Panc1 (cell line): ENCODE results near the gene LDB3. TPM values are rescaled to one million over a fixed set of nuclear protein-coding genes. Genes with fewer than 3 reads are reported as not detected.

ENCODE experiments used
- ATAC-seq: fragments of 200-7000 bp; cut with Tn5 transposase; 2 replicates; pipeline ENCODE4 v1.9.1; 2020; ENCODE audit warnings: mild to moderate bottlenecking, moderate library complexity
- BruUV-seq: library from RNA; stranded (reverse); fragments of 400-500 nt; replicated peaks from 2 replicates; lab custom pipeline; 2021; lab: Mats Ljungman, UMichigan
- CTCF ChIA-PET: fragments of 300-600 bp; sonication (Branson Sonifier 250); formaldehyde crosslinking; loops from one replicate; lab custom pipeline; 2022; ENCODE audit warnings: antibody characterized with exemption; lab: Charles Lee
- POLR2A ChIA-PET: fragments of 300-600 bp; sonication (Branson Sonifier 250); formaldehyde crosslinking; loops from one replicate; lab custom pipeline; 2022; ENCODE audit warnings: antibody characterized with exemption; lab: Charles Lee
- DNase-seq: peaks from one replicate; pipeline ENCODE4 v3.0.0-alpha.2; 2010; ENCODE audit warnings: low read depth, low spot score
- H3K27ac ChIP-seq: 2 replicates; pipeline ENCODE4 v1.5.1; 2011; ENCODE audit warnings: mild to moderate bottlenecking, low read length, inconsistent platforms
- H3K27me3 ChIP-seq: fragments of 200-500 bp; sonication (Bioruptor generic); 2 replicates; pipeline ENCODE4 v1.6.0; 2014; ENCODE audit warnings: low read length, inconsistent platforms; ENCODE audit not compliant: control insufficient read depth, insufficient read depth
- H3K36me3 ChIP-seq: fragments of 200-500 bp; sonication (Bioruptor generic); 2 replicates; pipeline ENCODE4 v1.5.1; 2014; ENCODE audit warnings: inconsistent platforms, mild to moderate bottlenecking, low read length, moderate library complexity; ENCODE audit not compliant: control insufficient read depth, insufficient read depth
- H3K4me1 ChIP-seq: 2 replicates; pipeline ENCODE4 v1.5.1; 2011; ENCODE audit warnings: inconsistent platforms, mild to moderate bottlenecking, low read length, moderate library complexity; ENCODE audit not compliant: control insufficient read depth, insufficient read depth
- H3K4me3 ChIP-seq, 2 experiments: 2 replicates each; pipeline ENCODE4 v1.5.1; 2011 to 2012; ENCODE audit warnings: low read depth in 2 of 2, low read length in 2 of 2, mild to moderate bottlenecking in 2 of 2, inconsistent platforms in 1 of 2, moderate library complexity in 1 of 2
- H3K9me3 ChIP-seq: fragments of 200-500 bp; sonication (Bioruptor generic); 2 replicates; pipeline ENCODE4 v1.5.1; 2014; ENCODE audit warnings: low read depth, mild to moderate bottlenecking, inconsistent platforms, low read length, moderate library complexity; ENCODE audit not compliant: control insufficient read depth, insufficient read depth
- CTCF ChIP-seq: fragments of 450-650 bp; IDR thresholded peaks from 2 replicates; pipeline ENCODE4 v1.5.1; 2017; ENCODE audit warnings: mild to moderate bottlenecking
- POLR2AphosphoS5 ChIP-seq: IDR thresholded peaks from 2 replicates; pipeline ENCODE4 v1.6.1; 2012; ENCODE audit warnings: mild to moderate bottlenecking, low read depth, low read length, moderate library complexity
- REST ChIP-seq, 2 experiments: IDR thresholded peaks; 2 replicates each; pipeline ENCODE4 v1.6.1; 2011 to 2012; ENCODE audit warnings: low read depth in 2 of 2, control low read depth in 1 of 2, low read length in 1 of 2, mild to moderate bottlenecking in 1 of 2, moderate library complexity in 1 of 2; ENCODE audit not compliant: insufficient read depth in 1 of 2
- SIN3A ChIP-seq: IDR thresholded peaks from 2 replicates; pipeline ENCODE4 v1.6.1; 2012; ENCODE audit warnings: low read depth, mild to moderate bottlenecking, low read length, moderate library complexity, borderline replicate concordance; ENCODE audit not compliant: insufficient read depth
- TCF7L2 ChIP-seq: IDR thresholded peaks from 2 replicates; pipeline ENCODE4 v1.6.1; 2011; ENCODE audit warnings: mild to moderate bottlenecking, low read depth, low read length, inconsistent platforms
- in situ Hi-C: cut with HindIII; loops from 2 replicates; pipeline ENCODE4 v1.10.0; 2016; ENCODE audit warnings: low sequenced_read_pairs, low pct_unique_long_range_greater_than_20kb
- intact Hi-C: fragments of 100-400 bp; cut with micrococcal nuclease; formaldehyde crosslinking; loops from one replicate; pipeline ENCODE4 v1.10.0; 2022; ENCODE audit not compliant: unreplicated experiment
- total RNA-seq: library from RNA; stranded (reverse); gene quantifications from one replicate; pipeline ENCODE4 v1.2.1, GENCODE V29; 2021; ENCODE audit not compliant: unreplicated experiment

LDB3 gene
- total RNA-seq, 1 experiment from 2014 or later, result 0.15 TPM

GRCh38 chr10:86708783-86709380 lies 40.6 kb downstream of the LDB3 start:
- Histone ChIP-seq H3K27me3 (no peaks in the 10 kb centered on the region), H3K9me3 (no peaks in the 10 kb centered on the region), H3K4me3 (no peak overlapping the region), H3K36me3 (no peaks in the 10 kb centered on the region), H3K27ac (no peak overlapping the region; the same call in 1 of the 2 replicates), H3K4me1 (peaks cover 18% of the 10 kb centered on the region)
- intact Hi-C loops (no loop called here), in situ Hi-C loops (no loop called here)
- no peak for DNase-seq
- TF ChIP-seq REST (IDR thresholded peaks at IDR 0.05; ENCODE audit: insufficient read depth in 1 of 2, low read depth in 2 of 2, low read length in 1 of 2) (no peak), SIN3A (no peak), TCF7L2 (no peak), POLR2AphosphoS5 (no peak), CTCF (no peak)
- ChIA-PET CTCF (no interaction called here), POLR2A (interaction anchor here (0.6 to 0.7 kb wide), 3 partner anchors 13 to 253 kb away, joined by 3 to 4 read pairs (median 3); no protein-coding TSS in a partner anchor)
- no peak for ATAC-seq
- no TSS peak for BruUV-seq

GRCh38 chr10:86709396-86710185 lies 41.3 kb downstream of the LDB3 start:
- Histone ChIP-seq H3K27ac (peak overlapping the region; percentile 18; the same call in 1 of the 2 replicates), H3K27me3 (no peaks in the 10 kb centered on the region), H3K4me1 (peaks cover 18% of the 10 kb centered on the region), H3K36me3 (no peaks in the 10 kb centered on the region), H3K9me3 (no peaks in the 10 kb centered on the region), H3K4me3 (no peak overlapping the region)
- intact Hi-C loops (loop anchor here (2.0 kb wide), 1 partner anchor 189 kb away; no protein-coding TSS in a partner anchor), in situ Hi-C loops (no loop called here)
- ATAC-seq (no peak), DNase-seq (no peak)
- ChIA-PET POLR2A (interaction anchor here (0.7 kb wide), 1 partner anchor 252 kb away, joined by 4 read pairs; no protein-coding TSS in a partner anchor), CTCF (no interaction called here)
- TF ChIP-seq TCF7L2, result no peak
- no TSS peak for BruUV-seq
